Tibial nerve (tissue), 4 donors: ENCODE results near the gene SLC6A9. TPM values are rescaled to one million over a fixed set of nuclear protein-coding genes. Genes with fewer than 3 reads are reported as not detected.

Experiments used
- DNase-seq, 2 donors: peaks; one replicate each; pipeline ENCODE4 v3.0.0-alpha.2; 2019; ENCODE audit warnings: low spot score in 2 of 2
- H3K27ac ChIP-seq, 4 donors: fragments of 200-600 bp; sonication (generic) in 3 of 4; one replicate each; pipeline ENCODE4 v1.5.1; 2017 to 2019; ENCODE audit warnings: mild to moderate bottlenecking in 1 of 4
- H3K27me3 ChIP-seq, 2 donors: fragments of 200-600 bp; sonication (generic) in 1 of 2; one replicate each; pipeline versions ENCODE4 v1.5.1 to v1.6.0; 2017 to 2019
- H3K36me3 ChIP-seq, 3 donors: fragments of 200-600 bp; sonication (generic); one replicate each; pipeline ENCODE4 v1.5.1; 2018 to 2019
- H3K4me1 ChIP-seq, 4 donors: fragments of 200-600 bp; sonication (generic) in 3 of 4; one replicate each; pipeline ENCODE4 v1.5.1; 2017 to 2019
- H3K4me3 ChIP-seq, 4 donors: fragments of 200-600 bp; sonication (generic) in 3 of 4; one replicate each; pipeline ENCODE4 v1.5.1; 2017 to 2019; ENCODE audit warnings: mild to moderate bottlenecking in 1 of 4, moderate library complexity in 1 of 4
- H3K9me3 ChIP-seq, 4 donors: fragments of 200-600 bp; sonication (generic) in 3 of 4; one replicate each; pipeline ENCODE4 v1.5.1; 2017 to 2019
- EP300 ChIP-seq, 2 donors: sonication (generic); formaldehyde crosslinking; IDR thresholded peaks; one replicate each; pipeline ENCODE4 v1.6.1; 2017; ENCODE audit warnings: antibody characterized with exemption in 2 of 2, mild to moderate bottlenecking in 1 of 2
- POLR2A ChIP-seq, 2 donors: fragments of 450-650 bp; IDR thresholded peaks; one replicate each; pipeline ENCODE4 v1.6.1; 2017; ENCODE audit warnings: antibody characterized with exemption in 2 of 2, mild to moderate bottlenecking in 2 of 2, moderate library complexity in 2 of 2
- WGBS, 2 donors: methylation state at CpG; one replicate each; pipeline ENCODE4 v1.1.5; 2018; 5-methylcytosine and 5-hydroxymethylcytosine counted together
- total RNA-seq, 4 donors: library from RNA; depleted of rRNA; stranded (reverse); fragments of >200 nt; gene quantifications; one replicate each; pipeline ENCODE4 v1.1.0, GENCODE V29; 2016
- TF ChIP-seq, protein P1 (sequence below), 5 experiments: fragments of 200-600 bp in 3 of 5; fragments of 450-650 bp in 2 of 5; sonication (generic) in 3 of 5; IDR thresholded peaks; one replicate each; pipeline ENCODE4 v1.5.1; 2016 to 2019; ENCODE audit warnings: antibody characterized with exemption in 5 of 5, mild to moderate bottlenecking in 3 of 5, moderate library complexity in 2 of 5

SLC6A9 gene
- total RNA-seq, 4 donors from 2014 or later: 0.42 to 1.8 (median 0.83) TPM

DNA sequence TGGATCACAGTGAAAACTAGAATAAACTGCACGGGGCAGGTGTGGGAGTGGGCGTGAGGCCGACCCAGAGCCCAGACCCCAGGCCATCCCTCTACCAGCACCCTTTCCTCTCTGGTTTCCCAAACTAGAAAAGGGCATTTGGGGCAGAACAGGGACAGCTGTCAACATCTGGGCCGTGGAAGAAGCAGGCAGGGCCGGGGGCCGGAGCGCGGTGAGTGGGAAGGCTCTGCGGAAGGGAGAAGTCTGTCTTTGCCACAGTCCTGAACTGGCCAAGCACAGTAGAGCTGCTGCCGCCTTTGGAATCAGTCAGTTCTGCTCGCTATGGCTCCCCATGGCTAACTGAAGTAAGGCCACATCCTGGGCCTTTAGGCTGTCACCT is 33.3 kb downstream of the SLC6A9 start:
- no peak overlapping the region for H3K4me3 ChIP-seq
- DNase-seq: no peak
- WGBS, 2 donors: 83 to 85% methylated on average over 11 of the region's 11 CpGs
- no peaks in the 10 kb centered on the region for H3K9me3 ChIP-seq
- H3K36me3 ChIP-seq: peaks cover 0 to 23% (median 0%) of the 10 kb centered on the region in 3 donors
- H3K27me3 ChIP-seq: no peaks in the 10 kb centered on the region
- TF ChIP-seq, protein P1, sequence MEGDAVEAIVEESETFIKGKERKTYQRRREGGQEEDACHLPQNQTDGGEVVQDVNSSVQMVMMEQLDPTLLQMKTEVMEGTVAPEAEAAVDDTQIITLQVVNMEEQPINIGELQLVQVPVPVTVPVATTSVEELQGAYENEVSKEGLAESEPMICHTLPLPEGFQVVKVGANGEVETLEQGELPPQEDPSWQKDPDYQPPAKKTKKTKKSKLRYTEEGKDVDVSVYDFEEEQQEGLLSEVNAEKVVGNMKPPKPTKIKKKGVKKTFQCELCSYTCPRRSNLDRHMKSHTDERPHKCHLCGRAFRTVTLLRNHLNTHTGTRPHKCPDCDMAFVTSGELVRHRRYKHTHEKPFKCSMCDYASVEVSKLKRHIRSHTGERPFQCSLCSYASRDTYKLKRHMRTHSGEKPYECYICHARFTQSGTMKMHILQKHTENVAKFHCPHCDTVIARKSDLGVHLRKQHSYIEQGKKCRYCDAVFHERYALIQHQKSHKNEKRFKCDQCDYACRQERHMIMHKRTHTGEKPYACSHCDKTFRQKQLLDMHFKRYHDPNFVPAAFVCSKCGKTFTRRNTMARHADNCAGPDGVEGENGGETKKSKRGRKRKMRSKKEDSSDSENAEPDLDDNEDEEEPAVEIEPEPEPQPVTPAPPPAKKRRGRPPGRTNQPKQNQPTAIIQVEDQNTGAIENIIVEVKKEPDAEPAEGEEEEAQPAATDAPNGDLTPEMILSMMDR (IDR thresholded peaks at IDR 0.05): no peak
- no peak for TF ChIP-seq POLR2A (IDR thresholded peaks at IDR 0.05)
- TF ChIP-seq EP300 (IDR thresholded peaks at IDR 0.05): no peak
- H3K27ac ChIP-seq: no peak overlapping the region
- peaks cover 0 to 19% (median 5%) of the 10 kb centered on the region in 4 donors for H3K4me1 ChIP-seq

DNA sequence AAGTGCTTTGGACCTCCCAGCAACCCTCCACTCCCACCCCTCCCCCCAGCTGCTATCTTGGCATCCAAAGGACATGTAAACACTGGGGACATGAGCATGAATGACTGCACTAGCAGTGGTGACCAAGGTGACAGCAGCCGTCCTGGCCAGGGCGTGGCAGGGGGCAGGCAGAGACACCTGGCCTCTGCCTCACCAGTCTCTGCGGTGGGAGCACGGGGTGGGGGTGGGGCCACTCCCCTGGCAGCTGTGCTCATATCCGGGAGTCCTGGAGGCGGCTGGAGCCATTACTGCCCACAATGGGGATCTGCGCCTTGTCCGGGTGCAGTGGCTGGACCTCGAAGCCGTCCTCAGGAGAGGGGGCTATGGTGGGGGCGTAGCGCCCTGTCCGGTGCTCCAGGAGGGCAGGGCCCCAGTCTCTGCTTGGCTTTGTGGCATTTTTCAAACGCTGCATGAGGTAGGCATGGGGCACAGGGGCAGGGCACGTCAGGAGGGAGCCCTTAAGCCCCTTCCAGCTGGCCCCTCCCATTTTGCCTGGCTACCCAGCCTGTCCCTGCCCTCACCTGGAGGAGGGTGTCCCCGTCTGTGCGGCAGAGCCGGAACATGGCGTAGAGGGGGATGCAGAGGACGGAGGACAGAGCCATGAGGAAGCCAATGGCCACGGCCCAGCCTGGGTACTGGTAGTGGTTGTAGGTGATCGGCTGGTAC is 33.8 kb downstream of the SLC6A9 start:
- no peak for TF ChIP-seq POLR2A (IDR thresholded peaks at IDR 0.05)
- TF ChIP-seq, protein P1 (IDR thresholded peaks at IDR 0.05): no peak
- TF ChIP-seq EP300 (IDR thresholded peaks at IDR 0.05): no peak
- 82 to 85% methylated on average over 13 to 19 of the region's 22 CpGs for WGBS, 2 donors
- peaks cover 0 to 22% (median 6%) of the 10 kb centered on the region in 4 donors for H3K4me1 ChIP-seq
- no peak for DNase-seq
- no peak overlapping the region for H3K27ac ChIP-seq
- no peaks in the 10 kb centered on the region for H3K27me3 ChIP-seq
- no peak overlapping the region for H3K4me3 ChIP-seq
- no peaks in the 10 kb centered on the region for H3K9me3 ChIP-seq
- H3K36me3 ChIP-seq: peaks cover 0 to 22% (median 0%) of the 10 kb centered on the region in 3 donors

DNA sequence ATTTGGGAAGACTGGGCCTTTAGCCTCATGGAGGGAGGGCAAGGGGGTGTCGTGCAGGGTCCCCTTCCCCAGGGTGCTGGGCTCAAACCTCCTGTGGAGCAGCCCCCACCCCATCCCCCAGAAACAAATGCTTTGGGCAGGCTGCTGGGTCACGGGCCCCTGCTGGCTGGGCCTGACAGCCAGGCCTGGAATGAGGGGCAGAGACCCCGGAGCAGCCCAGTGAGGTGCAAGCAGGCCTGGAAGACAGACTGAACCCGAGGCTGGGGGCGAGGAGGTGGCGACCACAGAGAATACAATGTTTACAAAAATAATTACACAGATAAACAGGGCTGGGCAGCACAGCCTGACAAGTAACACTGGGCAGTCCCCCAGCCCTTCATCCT is 34.5 kb downstream of the SLC6A9 start:
- DNase-seq: no peak
- Histone ChIP-seq H3K4me1 (peaks cover 0 to 29% (median 9%) of the 10 kb centered on the region in 4 donors), H3K9me3 (no peaks in the 10 kb centered on the region), H3K4me3 (no peak overlapping the region), H3K27me3 (no peaks in the 10 kb centered on the region), H3K36me3 (peaks cover 0 to 15% (median 0%) of the 10 kb centered on the region in 3 donors), H3K27ac (peak overlapping the region in 1 of 4 donors; percentile 27)
- TF ChIP-seq POLR2A (IDR thresholded peaks at IDR 0.05) (no peak), EP300 (IDR thresholded peaks at IDR 0.05) (no peak)
- TF ChIP-seq, protein P1 (IDR thresholded peaks at IDR 0.05): no peak
- WGBS, 2 donors: 49 to 54% methylated on average over 6 of the region's 6 CpGs

DNA sequence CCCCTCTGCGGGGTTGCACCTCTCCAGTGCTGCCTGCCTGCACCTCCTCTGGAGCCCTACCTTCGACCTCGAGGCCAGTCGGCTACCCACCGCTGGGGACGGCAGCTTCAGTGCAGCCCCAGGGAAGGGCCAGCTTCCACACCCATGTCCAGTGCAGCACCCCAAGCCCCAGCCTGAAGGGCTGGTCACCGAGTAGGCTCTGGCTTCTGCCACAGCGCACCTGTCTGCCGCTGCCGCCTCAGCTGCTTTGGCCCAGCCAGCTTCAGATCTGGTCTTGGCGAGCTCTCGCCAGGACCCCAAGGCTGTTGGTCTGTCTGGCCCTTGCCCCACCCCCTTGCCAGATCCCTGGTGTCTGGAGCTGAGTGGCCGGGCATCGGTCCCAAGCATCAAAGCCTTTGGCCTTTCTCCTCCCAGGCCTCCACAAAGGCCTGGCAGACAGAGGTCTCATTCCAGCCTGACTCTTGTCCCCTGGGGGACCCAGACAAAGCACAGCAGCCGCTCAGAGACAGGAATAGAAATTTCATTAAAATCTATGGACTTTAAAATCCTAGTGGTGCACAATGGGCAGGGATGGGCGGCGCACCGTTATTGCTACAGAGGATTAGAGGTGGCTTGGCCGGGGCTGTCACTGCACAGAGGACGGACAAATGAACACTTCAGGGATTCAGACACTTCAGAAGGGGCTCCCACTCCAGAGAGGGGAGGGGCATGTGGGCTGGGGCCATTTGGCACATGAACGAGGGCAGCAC is 35.1 kb downstream of the SLC6A9 start:
- DNase-seq: no peak
- H3K27me3 ChIP-seq: no peaks in the 10 kb centered on the region
- H3K27ac ChIP-seq: peak overlapping the region in 1 of 4 donors; percentile 27
- TF ChIP-seq EP300 (IDR thresholded peaks at IDR 0.05): no peak
- TF ChIP-seq POLR2A (IDR thresholded peaks at IDR 0.05): no peak
- TF ChIP-seq, protein P1 (IDR thresholded peaks at IDR 0.05): no peak
- peaks cover 0 to 31% (median 10%) of the 10 kb centered on the region in 4 donors for H3K4me1 ChIP-seq
- H3K4me3 ChIP-seq: no peak overlapping the region
- H3K36me3 ChIP-seq: peaks cover 0 to 12% (median 0%) of the 10 kb centered on the region in 3 donors
- WGBS, 2 donors: 53 to 62% methylated on average over 14 to 15 of the region's 21 CpGs
- no peaks in the 10 kb centered on the region for H3K9me3 ChIP-seq
